Activated naive CD8-positive, alpha-beta T cell treated with anti-CD3 and anti-CD28 coated beads, Interleukin-2, amount 50 U/mL, for 24 hours (primary cell): ENCODE measurements around the gene SDHAF2.
"Not testable (repeated sequence)": the region's sequence is repeated elsewhere in the genome, so short reads cannot be mapped to it uniquely, and the experiment has no call there.

Experiments used
- ATAC-seq: fragments of 150-1000 bp; cut with Tn5 transposase; one replicate; pipeline ENCODE4 v1.10.0; 2021
- DNase-seq: peaks from one replicate; pipeline ENCODE4 v3.0.0; 2021
- H3K27ac Mint-ChIP-seq: one replicate; pipeline ENCODE4 v1.8.0; 2021; ENCODE audit warnings: mild to moderate bottlenecking, mixed read lengths
- H3K27me3 Mint-ChIP-seq: one replicate; pipeline ENCODE4 v1.8.0; 2021; ENCODE audit warnings: mixed read lengths
- H3K36me3 Mint-ChIP-seq: one replicate; pipeline ENCODE4 v1.8.0; 2021; ENCODE audit warnings: low read depth, mixed read lengths
- H3K4me1 Mint-ChIP-seq: one replicate; pipeline ENCODE4 v1.8.0; 2021; ENCODE audit warnings: mixed read lengths
- H3K4me3 Mint-ChIP-seq: one replicate; pipeline ENCODE4 v1.8.0; 2021; ENCODE audit warnings: mild to moderate bottlenecking, moderate library complexity, mixed read lengths
- H3K9me3 Mint-ChIP-seq: one replicate; pipeline ENCODE4 v1.8.0; 2021; ENCODE audit warnings: mixed read lengths

SDHAF2 gene

GRCh38 chr11:61429691-61430582 is at the start of gene SDHAF2, which contains the start of gene CPSF7:
TSS of gene SDHAF2 (plus strand) at chr11:61430124. CDS start at chr11:61430147, 23 bp downstream.
TSS of gene CPSF7 (minus strand) at chr11:61429975. CDS start at chr11:61429235, 740 bp downstream.
- peak within 1 kb of the TSS; percentile 97 for H3K27ac Mint-ChIP-seq
- H3K4me1 Mint-ChIP-seq, result peaks cover 66% of the 10 kb centered on the region
- peak within 1 kb of the TSS; percentile 95 for H3K4me3 Mint-ChIP-seq
- H3K36me3 Mint-ChIP-seq, result peaks cover 37% of the 10 kb centered on the region
- no peaks in the 10 kb centered on the region for H3K9me3 Mint-ChIP-seq
- peak; percentile 99 for DNase-seq
- no peaks in the 10 kb centered on the region for H3K27me3 Mint-ChIP-seq
- ATAC-seq, result peak; percentile 95

- H3K4me3 Mint-ChIP-seq, result no peak overlapping the region
- no peak for DNase-seq
These were observed 49.0 kb upstream of the SDHAF2 start for GRCh38 chr11:61380884-61381283.

DNA sequence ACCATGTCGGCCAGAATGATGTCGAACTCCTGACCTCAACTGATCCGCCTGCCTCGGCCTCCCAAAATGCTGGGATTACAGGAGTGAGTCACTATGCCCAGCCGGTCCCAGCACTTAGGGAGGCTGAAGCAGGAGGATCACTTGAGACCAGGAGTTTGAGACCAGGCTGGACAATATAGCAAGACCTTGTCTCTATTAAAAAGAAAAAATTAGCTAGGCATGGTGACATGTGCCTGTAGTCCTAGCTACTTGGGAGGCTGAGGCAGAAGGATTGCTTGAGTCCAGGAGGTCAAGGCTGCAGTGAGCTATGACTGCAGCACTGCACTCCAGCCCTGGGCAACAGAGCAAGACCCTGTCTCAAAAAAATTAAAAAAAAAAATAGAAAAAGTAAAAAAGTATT is 46.1 kb upstream of the SDHAF2 start:
- H3K36me3 Mint-ChIP-seq, H3K27ac Mint-ChIP-seq, H3K9me3 Mint-ChIP-seq, H3K4me1 Mint-ChIP-seq, H3K27me3 Mint-ChIP-seq, H3K4me3 Mint-ChIP-seq, ATAC-seq, DNase-seq: not testable (repeated sequence)

More at GRCh38 chr11:61380884-61381283, 49.0 kb upstream of the SDHAF2 start:
- Mint-ChIP-seq H3K27me3 (no peaks in the 10 kb centered on the region), H3K9me3 (no peaks in the 10 kb centered on the region), H3K36me3 (peaks cover 10% of the 10 kb centered on the region), H3K4me1 (peaks cover 7% of the 10 kb centered on the region), H3K27ac (no peak overlapping the region)
- no peak for ATAC-seq

GRCh38 chr11:61384271-61385242 is 45.4 kb upstream of the SDHAF2 start:
- no peaks in the 10 kb centered on the region for H3K27me3 Mint-ChIP-seq
- ATAC-seq (peak; percentile 20), DNase-seq (no peak)
- peaks cover 7% of the 10 kb centered on the region for H3K4me1 Mint-ChIP-seq
- no peaks in the 10 kb centered on the region for H3K9me3 Mint-ChIP-seq
- no peak overlapping the region for H3K27ac Mint-ChIP-seq
- no peak overlapping the region for H3K4me3 Mint-ChIP-seq
- H3K36me3 Mint-ChIP-seq, result no peaks in the 10 kb centered on the region

- Mint-ChIP-seq H3K27me3 (no peaks in the 10 kb centered on the region), H3K36me3 (peaks cover 2% of the 10 kb centered on the region), H3K27ac (no peak overlapping the region), H3K9me3 (no peaks in the 10 kb centered on the region), H3K4me1 (peaks cover 29% of the 10 kb centered on the region), H3K4me3 (no peak overlapping the region)
- ATAC-seq (no peak), DNase-seq (no peak)
These were observed 39.8 kb upstream of the SDHAF2 start for GRCh38 chr11:61390161-61390560.

- Mint-ChIP-seq H3K36me3 (peaks cover 3% of the 10 kb centered on the region), H3K4me3 (peak overlapping the region; percentile 85), H3K27ac (peak overlapping the region; percentile 88), H3K4me1 (peaks cover 22% of the 10 kb centered on the region), H3K9me3 (no peaks in the 10 kb centered on the region), H3K27me3 (no peaks in the 10 kb centered on the region)
- DNase-seq (peak; percentile 11), ATAC-seq (peak; percentile 47)
These were observed 36.8 kb upstream of the SDHAF2 start for GRCh38 chr11:61392981-61393595.

DNA sequence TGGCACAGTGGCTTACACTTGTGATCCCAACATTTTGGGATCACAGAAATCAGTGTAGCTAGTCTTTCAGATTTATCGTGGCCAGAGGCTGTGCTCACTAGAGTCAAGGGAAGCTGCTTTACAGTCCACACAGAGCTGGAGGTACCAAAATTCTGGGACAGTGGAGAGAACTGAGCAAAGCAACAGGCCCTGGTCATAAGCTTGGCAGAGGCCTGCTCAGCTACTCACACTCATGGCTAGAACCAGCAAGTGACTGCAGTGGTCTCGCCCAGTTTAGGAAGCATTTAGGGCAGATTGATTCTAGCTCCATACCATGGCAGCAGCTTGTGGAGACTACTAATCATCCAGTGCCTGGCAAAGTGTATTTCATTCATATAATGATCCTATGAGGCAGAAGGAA is 28.8 kb upstream of the SDHAF2 start:
- Mint-ChIP-seq H3K9me3 (no peaks in the 10 kb centered on the region), H3K36me3 (peaks cover 17% of the 10 kb centered on the region), H3K4me3 (no peak overlapping the region), H3K27ac (no peak overlapping the region), H3K4me1 (no peaks in the 10 kb centered on the region), H3K27me3 (no peaks in the 10 kb centered on the region)
- ATAC-seq (no peak), DNase-seq (no peak)

- peaks cover 21% of the 10 kb centered on the region for H3K36me3 Mint-ChIP-seq
- no peaks in the 10 kb centered on the region for H3K9me3 Mint-ChIP-seq
These were observed 28.4 kb upstream of the SDHAF2 start for GRCh38 chr11:61401573-61401972.

DNA sequence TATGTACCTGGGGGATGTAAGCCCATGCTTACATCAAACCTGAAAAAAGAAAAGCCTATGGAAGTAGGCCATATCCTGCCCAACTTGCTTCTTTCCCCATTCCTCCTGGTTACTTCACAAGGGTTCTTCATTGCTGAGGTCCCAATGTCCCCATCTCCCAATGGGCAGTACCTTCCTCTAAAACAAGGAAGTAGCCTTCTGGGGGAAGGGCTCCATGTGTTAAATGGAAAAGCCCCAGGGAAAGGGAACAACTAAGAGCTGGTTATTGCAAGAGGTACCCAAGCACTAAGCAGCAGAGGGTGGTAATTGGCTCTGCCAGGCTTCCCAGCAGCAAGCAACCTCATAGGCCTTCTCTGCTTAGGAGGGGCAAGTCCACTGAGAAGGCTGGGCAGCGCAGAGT is 26.3 kb upstream of the SDHAF2 start:
- ATAC-seq, result no peak
- Mint-ChIP-seq H3K27me3 (no peaks in the 10 kb centered on the region), H3K27ac (no peak overlapping the region), H3K4me1 (no peaks in the 10 kb centered on the region), H3K4me3 (no peak overlapping the region), H3K9me3 (no peaks in the 10 kb centered on the region), H3K36me3 (peaks cover 37% of the 10 kb centered on the region)
- no peak for DNase-seq

More at GRCh38 chr11:61401573-61401972, 28.4 kb upstream of the SDHAF2 start:
- ATAC-seq, result no peak
- Mint-ChIP-seq H3K27me3 (no peaks in the 10 kb centered on the region), H3K4me1 (no peaks in the 10 kb centered on the region), H3K27ac (no peak overlapping the region), H3K4me3 (no peak overlapping the region)
- DNase-seq, result no peak

DNA sequence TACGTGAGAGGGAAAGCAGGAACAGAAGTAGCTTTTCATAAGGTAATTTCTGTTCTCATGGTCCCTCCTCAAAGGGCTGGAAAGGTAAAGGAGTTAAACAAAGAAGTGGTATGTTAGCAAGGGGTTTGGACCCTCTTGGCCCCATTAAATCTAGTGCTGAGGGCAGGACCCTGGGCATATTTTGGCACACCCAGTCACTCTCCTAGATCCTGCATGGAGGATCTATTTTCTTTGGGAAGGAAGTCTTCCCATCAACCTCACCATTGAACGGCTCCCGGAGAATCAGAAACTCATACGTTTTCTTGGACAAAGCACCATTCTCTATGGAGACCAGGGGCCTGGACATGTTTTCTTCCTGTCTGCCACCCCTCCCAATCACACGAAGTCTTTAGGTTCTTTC is 25.8 kb upstream of the SDHAF2 start:
- H3K9me3 Mint-ChIP-seq, result no peaks in the 10 kb centered on the region
- no peak overlapping the region for H3K4me3 Mint-ChIP-seq
- DNase-seq (no peak), ATAC-seq (no peak)
- no peaks in the 10 kb centered on the region for H3K4me1 Mint-ChIP-seq
- H3K27ac Mint-ChIP-seq, result no peak overlapping the region
- H3K36me3 Mint-ChIP-seq, result peaks cover 39% of the 10 kb centered on the region
- H3K27me3 Mint-ChIP-seq, result no peaks in the 10 kb centered on the region

DNA sequence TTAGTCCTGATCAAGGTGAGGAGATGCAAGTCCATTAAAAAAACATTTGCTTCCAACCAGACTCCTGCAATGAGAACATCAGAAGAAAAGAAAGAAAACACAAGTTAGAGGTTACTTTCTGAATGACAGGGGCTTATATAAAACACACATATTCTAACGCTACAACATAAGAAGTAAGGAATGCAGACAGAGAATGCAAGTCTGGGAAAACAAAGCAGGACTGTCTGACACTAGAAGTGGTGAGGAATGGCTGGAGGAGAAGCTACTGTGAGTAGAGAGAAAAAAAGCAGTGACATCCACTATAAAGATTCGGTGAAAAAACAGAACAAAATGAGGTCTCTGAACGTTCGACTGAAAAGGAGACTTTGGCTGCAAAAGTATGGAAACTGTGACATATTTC is 25.3 kb upstream of the SDHAF2 start:
- no peak overlapping the region for H3K27ac Mint-ChIP-seq
- H3K36me3 Mint-ChIP-seq, result peaks cover 42% of the 10 kb centered on the region
- H3K9me3 Mint-ChIP-seq, result no peaks in the 10 kb centered on the region
- H3K4me3 Mint-ChIP-seq, result no peak overlapping the region
- H3K4me1 Mint-ChIP-seq, result no peaks in the 10 kb centered on the region
- ATAC-seq (no peak), DNase-seq (no peak)
- no peaks in the 10 kb centered on the region for H3K27me3 Mint-ChIP-seq

GRCh38 chr11:61406067-61406466 is 23.9 kb upstream of the SDHAF2 start:
- Mint-ChIP-seq H3K27me3 (no peaks in the 10 kb centered on the region), H3K4me1 (peaks cover 2% of the 10 kb centered on the region), H3K36me3 (peaks cover 52% of the 10 kb centered on the region), H3K9me3 (no peaks in the 10 kb centered on the region), H3K27ac (no peak overlapping the region), H3K4me3 (no peak overlapping the region)
- DNase-seq, result no peak
- ATAC-seq, result no peak

DNA sequence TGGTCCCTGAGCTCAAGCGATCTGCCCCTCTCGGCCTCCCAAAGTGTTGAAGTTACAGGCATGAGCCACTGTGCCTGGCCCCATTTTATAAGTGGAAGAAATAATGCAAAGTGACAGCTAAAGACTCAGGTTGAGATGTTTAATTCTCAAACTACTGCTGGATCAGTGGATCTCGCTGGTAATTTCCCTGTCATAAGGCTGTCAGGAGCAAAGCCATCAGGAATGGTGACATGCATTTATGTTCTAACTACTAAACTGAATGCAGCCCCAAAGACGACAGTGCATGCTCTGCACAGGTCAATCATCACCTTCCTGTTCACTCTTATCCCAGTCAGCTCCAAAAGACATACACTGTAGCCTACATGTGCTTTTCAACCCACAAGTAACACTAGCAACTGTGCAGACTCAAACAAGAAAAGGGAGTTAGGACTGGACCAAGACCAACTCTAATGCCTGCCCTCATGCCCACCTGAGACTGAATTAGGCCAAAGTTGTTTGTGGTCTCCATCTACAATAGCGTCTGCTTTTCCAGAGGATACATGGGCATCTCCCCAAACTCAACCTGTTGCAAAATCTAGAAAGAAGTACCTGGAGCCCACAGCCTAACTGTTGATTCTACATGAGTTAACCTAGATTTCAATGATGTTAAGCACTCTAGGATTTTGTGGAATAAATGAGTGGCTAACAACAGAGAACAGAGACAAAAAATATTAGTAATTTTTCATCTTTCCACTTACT is 22.8 kb upstream of the SDHAF2 start:
- Mint-ChIP-seq H3K36me3 (peaks cover 60% of the 10 kb centered on the region), H3K9me3 (no peaks in the 10 kb centered on the region)

DNA sequence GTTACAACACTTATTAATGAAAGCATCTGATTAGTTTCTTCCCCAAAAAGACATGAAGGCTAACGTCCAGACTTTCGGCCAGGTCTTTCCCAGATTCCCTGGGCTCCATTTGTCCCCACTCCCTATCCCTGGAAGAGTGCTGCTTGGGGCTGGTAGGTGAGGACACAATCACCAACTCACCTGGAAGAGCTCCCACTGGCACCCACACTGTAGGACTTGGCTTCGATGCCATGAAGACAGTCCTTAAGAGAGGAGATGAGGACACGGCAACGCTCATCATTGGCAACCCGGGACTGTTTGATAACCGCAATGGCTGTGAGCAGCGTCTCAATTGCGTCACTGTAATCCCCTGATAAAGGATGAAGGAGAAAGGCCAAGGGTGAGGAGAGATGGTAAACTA is 18.3 kb upstream of the SDHAF2 start:
- Mint-ChIP-seq H3K27me3 (no peaks in the 10 kb centered on the region), H3K4me1 (peaks cover 7% of the 10 kb centered on the region), H3K4me3 (no peak overlapping the region), H3K36me3 (peaks cover 72% of the 10 kb centered on the region), H3K27ac (no peak overlapping the region), H3K9me3 (no peaks in the 10 kb centered on the region)
- DNase-seq (no peak), ATAC-seq (no peak)

More for the DNA sequence above, 22.8 kb upstream of the SDHAF2 start:
- ATAC-seq (no peak), DNase-seq (no peak)
- Mint-ChIP-seq H3K4me1 (peaks cover 2% of the 10 kb centered on the region), H3K27ac (peak overlapping the region; percentile 21), H3K4me3 (no peak overlapping the region), H3K27me3 (no peaks in the 10 kb centered on the region)
